CD4-positive, alpha-beta T cell treated with Interleukin-17A for 4 hours (primary cell): Measurements from ENCODE around the gene MINDY3.

Experiments
- DNase-seq: peaks from one replicate; pipeline ENCODE4 v3.0.0-alpha.2; 2020; ENCODE audit warnings: mixed read lengths

MINDY3 gene

GRCh38 chr10:15804109-15804508 lies 56.2 kb downstream of the MINDY3 start:
- DNase-seq, result no peak

GRCh38 chr10:15802375-15802949 lies 57.8 kb downstream of the MINDY3 start:
- DNase-seq, result no peak

- no peak for DNase-seq
Observed at GRCh38 chr10:15801641-15802040, 58.7 kb downstream of the MINDY3 start.

GRCh38 chr10:15801147-15801546 lies 59.2 kb downstream of the MINDY3 start:
- no peak for DNase-seq

- no peak for DNase-seq
Observed at GRCh38 chr10:15797346-15797745, 63.0 kb downstream of the MINDY3 start.

GRCh38 chr10:15796762-15797161 lies 63.5 kb downstream of the MINDY3 start:
- no peak for DNase-seq

- no peak for DNase-seq
Observed at GRCh38 chr10:15796098-15796759, 64.1 kb downstream of the MINDY3 start.

GRCh38 chr10:15795036-15795792 lies 65.1 kb downstream of the MINDY3 start:
- no peak for DNase-seq

- DNase-seq, result no peak
Observed at GRCh38 chr10:15794569-15794968, 65.7 kb downstream of the MINDY3 start.

GRCh38 chr10:15793664-15794063 lies 66.6 kb downstream of the MINDY3 start:
- no peak for DNase-seq

GRCh38 chr10:15792777-15793176 lies 67.5 kb downstream of the MINDY3 start:
- DNase-seq, result no peak

GRCh38 chr10:15791816-15792524 lies 68.3 kb downstream of the MINDY3 start:
- no peak for DNase-seq

GRCh38 chr10:15789793-15790525 lies 70.3 kb downstream of the MINDY3 start:
- no peak for DNase-seq

- DNase-seq, result no peak
Observed at GRCh38 chr10:15787426-15787825, 72.9 kb downstream of the MINDY3 start.

- no peak for DNase-seq
Observed at GRCh38 chr10:15784662-15785300, 75.5 kb downstream of the MINDY3 start.

GRCh38 chr10:15783941-15784636 lies 76.2 kb downstream of the MINDY3 start:
- DNase-seq, result no peak

GRCh38 chr10:15782851-15783250 lies 77.5 kb downstream of the MINDY3 start:
- no peak for DNase-seq

- no peak for DNase-seq
Observed at GRCh38 chr10:15781381-15781960, 78.8 kb downstream of the MINDY3 start.

- no peak for DNase-seq
Observed at GRCh38 chr10:15780353-15781135, 79.8 kb downstream of the MINDY3 start.

GRCh38 chr10:15775513-15775912 lies 84.8 kb downstream of the MINDY3 start:
- DNase-seq, result no peak
